Coronary artery (tissue), 2 donors: ENCODE results near the gene CTRB2.
"Not testable (repeated sequence)": the region's sequence is repeated elsewhere in the genome, so short reads cannot be mapped to it uniquely, and the experiment has no call there.

Experiments used
- DNase-seq: peaks from one replicate; pipeline ENCODE4 v3.0.0-alpha.2; 2017; ENCODE audit warnings: low spot score
- H3K27ac ChIP-seq, 2 donors: fragments of 200-600 bp; sonication (generic); one replicate each; pipeline ENCODE4 v1.5.1; 2016 to 2019
- H3K4me3 ChIP-seq: fragments of 200-600 bp; sonication (generic); 2 replicates; pipeline ENCODE4 v1.5.1; 2016; ENCODE audit warnings: mild to moderate bottlenecking, moderate library complexity
- CTCF ChIP-seq: fragments of 200-600 bp; sonication (generic); IDR thresholded peaks from one replicate; pipeline ENCODE4 v1.5.1; 2019; ENCODE audit warnings: antibody characterized with exemption

CTRB2 gene

GRCh38 chr16:75224306-75225082 is 17.5 kb upstream of the CTRB2 start:
- TF ChIP-seq CTCF: no peak
- H3K27ac ChIP-seq: no peak overlapping the region
- DNase-seq: no peak
- H3K4me3 ChIP-seq: no peak overlapping the region

- not testable (repeated sequence) for H3K27ac ChIP-seq, DNase-seq, H3K4me3 ChIP-seq
Observed at GRCh38 chr16:75223129-75223528, 16.2 kb upstream of the CTRB2 start.

- no peak overlapping the region for H3K4me3 ChIP-seq
- no peak for DNase-seq
- TF ChIP-seq CTCF: no peak
- peak overlapping the region in 1 of 2 donors; percentile 25 for H3K27ac ChIP-seq
Observed at GRCh38 chr16:75222271-75222783, 15.4 kb upstream of the CTRB2 start.

- no peak for DNase-seq
- Histone ChIP-seq H3K4me3 (no peak overlapping the region), H3K27ac (no peak overlapping the region)
- TF ChIP-seq CTCF: no peak
Observed at GRCh38 chr16:75219838-75220237, 12.9 kb upstream of the CTRB2 start.

- H3K4me3 ChIP-seq: no peak overlapping the region
- DNase-seq: no peak
- no peak overlapping the region for H3K27ac ChIP-seq
- TF ChIP-seq CTCF: no peak
Observed at GRCh38 chr16:75219088-75219487, 12.1 kb upstream of the CTRB2 start.

- no peak for TF ChIP-seq CTCF
Observed at GRCh38 chr16:75218256-75219076, 11.5 kb upstream of the CTRB2 start, which contains the start of gene CTRB1. TSS of gene CTRB1 (plus strand) at chr16:75218988. CDS start at chr16:75219008, 20 bp downstream.

GRCh38 chr16:75217389-75217851 is 10.5 kb upstream of the CTRB2 start:
- DNase-seq: no peak
- TF ChIP-seq CTCF: no peak
- Histone ChIP-seq H3K27ac (no peak overlapping the region), H3K4me3 (no peak overlapping the region)

More at GRCh38 chr16:75218256-75219076, 11.5 kb upstream of the CTRB2 start, which contains the start of gene CTRB1:
- no peak for DNase-seq
- H3K4me3 ChIP-seq: no peak within 1 kb of the TSS
- H3K27ac ChIP-seq: no peak within 1 kb of the TSS
